ENCODE results near the gene RAB24.

Gene RAB24

GRCh38 chr5:177347699-177348098 is 44.2 kb upstream of the RAB24 start:
- 0 out of 2 replicates have a peak, but pooled peaks cover 3% of the 10 kb centered on the region for H3F3A ChIP-seq (ENCODE audit: control insufficient read depth, insufficient read depth)
- TF ChIP-seq, protein P1, sequence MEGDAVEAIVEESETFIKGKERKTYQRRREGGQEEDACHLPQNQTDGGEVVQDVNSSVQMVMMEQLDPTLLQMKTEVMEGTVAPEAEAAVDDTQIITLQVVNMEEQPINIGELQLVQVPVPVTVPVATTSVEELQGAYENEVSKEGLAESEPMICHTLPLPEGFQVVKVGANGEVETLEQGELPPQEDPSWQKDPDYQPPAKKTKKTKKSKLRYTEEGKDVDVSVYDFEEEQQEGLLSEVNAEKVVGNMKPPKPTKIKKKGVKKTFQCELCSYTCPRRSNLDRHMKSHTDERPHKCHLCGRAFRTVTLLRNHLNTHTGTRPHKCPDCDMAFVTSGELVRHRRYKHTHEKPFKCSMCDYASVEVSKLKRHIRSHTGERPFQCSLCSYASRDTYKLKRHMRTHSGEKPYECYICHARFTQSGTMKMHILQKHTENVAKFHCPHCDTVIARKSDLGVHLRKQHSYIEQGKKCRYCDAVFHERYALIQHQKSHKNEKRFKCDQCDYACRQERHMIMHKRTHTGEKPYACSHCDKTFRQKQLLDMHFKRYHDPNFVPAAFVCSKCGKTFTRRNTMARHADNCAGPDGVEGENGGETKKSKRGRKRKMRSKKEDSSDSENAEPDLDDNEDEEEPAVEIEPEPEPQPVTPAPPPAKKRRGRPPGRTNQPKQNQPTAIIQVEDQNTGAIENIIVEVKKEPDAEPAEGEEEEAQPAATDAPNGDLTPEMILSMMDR (IDR thresholded peaks at IDR 0.05; ENCODE audit: low read depth, low read length, poor library complexity, severe bottlenecking), result no peak
- no peak for TF ChIP-seq EZH2phosphoT487 (IDR thresholded peaks at IDR 0.05; ENCODE audit: borderline replicate concordance, low read length)
- H3K4me3 ChIP-seq (ENCODE audit: low read length), result no peak overlapping the region
- peaks cover 51% of the 10 kb centered on the region for H3K36me3 ChIP-seq (ENCODE audit: control insufficient read depth, low read length)
- peaks cover 19% of the 10 kb centered on the region; the same call in 1 of the 2 replicates for H4K20me1 ChIP-seq (ENCODE audit: control insufficient read depth, insufficient read depth, low read depth, low read length)
- peaks cover 33% of the 10 kb centered on the region for H3K4me1 ChIP-seq (ENCODE audit: control insufficient read depth, low read length)
- peak overlapping the region; percentile 30; the same call in 1 of the 2 replicates for H3K4me2 ChIP-seq (ENCODE audit: low read length)
- no peaks in the 10 kb centered on the region for H3K9me3 ChIP-seq (ENCODE audit: control insufficient read depth, insufficient read depth, low read length)
- H3K27me3 ChIP-seq (ENCODE audit: control insufficient read depth, low read length), result no peaks in the 10 kb centered on the region
- H3K9me2 ChIP-seq (replicated peaks; ENCODE audit: control insufficient read depth, low read length), result no peaks in the 10 kb centered on the region
- H3K79me2 ChIP-seq (ENCODE audit: control insufficient read depth, low read length), result peaks cover 84% of the 10 kb centered on the region
- H3K27ac ChIP-seq (ENCODE audit: low read depth, low read length), result no peak overlapping the region

DNA sequence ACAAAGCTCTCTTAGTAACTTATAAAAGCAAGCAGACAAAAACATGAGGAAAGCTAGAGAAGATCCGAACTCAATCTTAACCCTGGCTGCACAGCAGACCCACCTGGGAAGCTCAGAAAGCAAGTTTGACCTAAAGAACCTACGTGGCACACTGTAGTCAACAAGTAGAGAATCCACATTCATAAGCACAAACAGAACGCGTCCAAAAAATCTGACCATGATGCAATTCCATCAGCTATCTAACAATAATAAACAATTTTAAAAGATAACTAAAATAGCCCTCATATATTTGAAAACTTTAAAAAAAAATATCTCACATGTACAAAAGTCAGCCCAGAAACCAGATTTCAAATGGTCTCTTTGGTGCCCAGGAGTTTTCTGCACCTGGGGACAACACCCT is 43.3 kb upstream of the RAB24 start:
- H3K4me1 ChIP-seq (ENCODE audit: control insufficient read depth, low read length), result peaks cover 27% of the 10 kb centered on the region
- 0 out of 2 replicates have a peak, but pooled peaks cover 3% of the 10 kb centered on the region for H3F3A ChIP-seq (ENCODE audit: control insufficient read depth, insufficient read depth)
- no peaks in the 10 kb centered on the region for H3K9me2 ChIP-seq (replicated peaks; ENCODE audit: control insufficient read depth, low read length)
- peaks cover 57% of the 10 kb centered on the region for H3K36me3 ChIP-seq (ENCODE audit: control insufficient read depth, low read length)
- H3K4me3 ChIP-seq (ENCODE audit: low read length), result no peak overlapping the region
- TF ChIP-seq, protein P1 (IDR thresholded peaks at IDR 0.05; ENCODE audit: low read depth, low read length, poor library complexity, severe bottlenecking), result no peak
- no peak overlapping the region for H3K4me2 ChIP-seq (ENCODE audit: low read length)
- H3K9me3 ChIP-seq (ENCODE audit: control insufficient read depth, insufficient read depth, low read length), result no peaks in the 10 kb centered on the region
- H3K27me3 ChIP-seq (ENCODE audit: control insufficient read depth, low read length), result no peaks in the 10 kb centered on the region
- peaks cover 19% of the 10 kb centered on the region; the same call in 1 of the 2 replicates for H4K20me1 ChIP-seq (ENCODE audit: control insufficient read depth, insufficient read depth, low read depth, low read length)
- peaks cover 92% of the 10 kb centered on the region for H3K79me2 ChIP-seq (ENCODE audit: control insufficient read depth, low read length)
- no peak overlapping the region for H3K27ac ChIP-seq (ENCODE audit: low read depth, low read length)

- Histone ChIP-seq H3K27me3 (ENCODE audit: control insufficient read depth, low read length) (no peaks in the 10 kb centered on the region), H4K20me1 (ENCODE audit: control insufficient read depth, insufficient read depth, low read depth, low read length) (peaks cover 13% of the 10 kb centered on the region; the same call in 1 of the 2 replicates), H3K9me3 (ENCODE audit: control insufficient read depth, insufficient read depth, low read length) (no peaks in the 10 kb centered on the region), H3F3A (ENCODE audit: control insufficient read depth, insufficient read depth) (0 out of 2 replicates have a peak, but pooled peaks cover 3% of the 10 kb centered on the region), H3K4me2 (ENCODE audit: low read length) (no peak overlapping the region), H3K27ac (ENCODE audit: low read depth, low read length) (no peak overlapping the region), H3K79me2 (ENCODE audit: control insufficient read depth, low read length) (peaks cover 89% of the 10 kb centered on the region), H3K36me3 (ENCODE audit: control insufficient read depth, low read length) (peaks cover 58% of the 10 kb centered on the region), H3K4me3 (ENCODE audit: low read length) (no peak overlapping the region), H3K4me1 (ENCODE audit: control insufficient read depth, low read length) (peaks cover 18% of the 10 kb centered on the region), H3K9me2 (replicated peaks; ENCODE audit: control insufficient read depth, low read length) (no peaks in the 10 kb centered on the region)
- TF ChIP-seq, protein P1 (IDR thresholded peaks at IDR 0.05; ENCODE audit: low read depth, low read length, poor library complexity, severe bottlenecking), result no peak
- TF ChIP-seq EZH2phosphoT487 (IDR thresholded peaks at IDR 0.05; ENCODE audit: borderline replicate concordance, low read length), result no peak
These were observed 41.4 kb upstream of the RAB24 start for GRCh38 chr5:177344891-177345290.
